ENCODE results near the gene CENPB.
A peak's percentile ranks its signal among the peaks of the same experiment; 100 is the strongest.

The CENPB gene

DNA sequence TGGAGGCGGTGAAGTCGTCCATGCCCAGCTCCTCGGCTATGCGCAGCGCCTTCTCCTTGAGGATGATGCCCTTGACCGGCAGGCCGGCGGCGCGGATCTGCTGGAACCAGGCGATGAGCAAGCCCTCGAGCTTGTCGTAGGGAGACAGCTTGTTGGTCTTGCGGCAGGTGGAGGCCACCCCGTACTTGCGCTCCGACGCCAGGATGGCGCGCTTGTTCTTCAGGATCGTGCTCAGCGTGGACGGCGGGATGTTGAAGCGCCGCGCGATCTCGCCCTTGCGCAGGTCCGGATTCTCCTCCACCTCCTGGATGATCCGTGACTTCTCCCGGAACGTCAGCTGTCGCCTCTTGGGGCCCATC, 435 bp downstream of the CENPB start:
- no peak for DNase-seq

DNA sequence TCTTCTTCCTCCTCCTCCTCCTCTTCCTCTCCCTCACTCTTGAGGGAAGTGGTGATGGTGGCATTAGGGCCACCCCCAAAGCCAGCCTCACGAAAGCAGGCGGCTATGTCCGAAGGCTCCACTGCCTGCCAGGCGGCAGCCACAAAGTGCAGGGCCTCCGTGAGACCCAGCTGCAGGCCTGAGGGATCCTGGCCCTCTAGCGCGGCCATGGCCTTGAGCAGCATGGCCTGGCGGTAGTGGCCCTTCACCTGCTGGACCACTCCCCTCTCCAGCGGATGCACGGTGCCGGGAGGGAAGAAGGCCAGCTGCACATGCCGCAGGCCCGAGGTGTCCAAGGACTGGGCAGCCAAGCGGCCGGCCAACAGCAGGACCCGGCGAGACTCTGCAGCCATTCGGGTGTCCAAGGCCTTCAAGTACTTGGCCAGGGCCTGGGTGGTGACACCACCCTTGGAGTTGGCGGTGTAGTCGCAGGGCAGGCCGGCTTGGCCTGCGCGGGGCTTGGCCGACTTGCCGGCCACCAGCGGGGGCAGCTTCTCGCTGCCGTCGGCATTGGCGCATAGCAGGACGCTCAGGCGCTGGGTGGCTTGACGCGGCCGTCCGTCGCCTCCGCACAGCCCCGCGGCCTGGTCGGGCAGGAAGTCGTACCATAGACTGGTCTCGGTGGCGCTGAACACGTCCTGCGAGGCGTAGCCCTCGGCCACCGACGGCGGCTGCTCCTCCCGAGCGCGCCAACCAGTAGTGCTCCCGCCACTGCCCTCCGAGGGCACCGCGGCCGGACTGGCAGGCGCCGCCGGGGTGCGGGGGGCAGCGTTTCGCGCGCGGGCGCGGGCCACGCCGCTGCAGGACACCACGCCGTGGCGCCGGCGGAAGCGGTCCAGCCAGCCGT, 1.1 kb downstream of the CENPB start:
- DNase-seq, result no peak

DNA sequence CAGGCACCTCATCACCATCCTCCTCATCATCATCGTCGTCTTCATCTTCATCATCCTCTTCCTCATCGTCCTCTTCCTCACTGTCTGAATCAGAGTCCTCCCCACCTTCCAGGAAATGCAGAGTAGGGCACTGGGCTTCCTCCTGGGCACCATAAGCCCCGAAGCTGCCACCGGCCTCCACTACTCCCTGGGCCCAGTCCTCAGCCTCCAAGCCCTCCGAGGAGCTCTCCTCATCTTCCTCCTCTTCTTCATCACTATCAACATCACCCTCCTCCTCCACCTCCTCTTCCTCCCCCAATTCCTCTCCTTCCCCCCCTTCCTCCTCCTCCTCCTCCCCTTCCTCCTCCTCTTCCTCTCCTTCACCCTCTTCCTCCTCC, 1.7 kb downstream of the CENPB start:
- no peak for DNase-seq

DNA sequence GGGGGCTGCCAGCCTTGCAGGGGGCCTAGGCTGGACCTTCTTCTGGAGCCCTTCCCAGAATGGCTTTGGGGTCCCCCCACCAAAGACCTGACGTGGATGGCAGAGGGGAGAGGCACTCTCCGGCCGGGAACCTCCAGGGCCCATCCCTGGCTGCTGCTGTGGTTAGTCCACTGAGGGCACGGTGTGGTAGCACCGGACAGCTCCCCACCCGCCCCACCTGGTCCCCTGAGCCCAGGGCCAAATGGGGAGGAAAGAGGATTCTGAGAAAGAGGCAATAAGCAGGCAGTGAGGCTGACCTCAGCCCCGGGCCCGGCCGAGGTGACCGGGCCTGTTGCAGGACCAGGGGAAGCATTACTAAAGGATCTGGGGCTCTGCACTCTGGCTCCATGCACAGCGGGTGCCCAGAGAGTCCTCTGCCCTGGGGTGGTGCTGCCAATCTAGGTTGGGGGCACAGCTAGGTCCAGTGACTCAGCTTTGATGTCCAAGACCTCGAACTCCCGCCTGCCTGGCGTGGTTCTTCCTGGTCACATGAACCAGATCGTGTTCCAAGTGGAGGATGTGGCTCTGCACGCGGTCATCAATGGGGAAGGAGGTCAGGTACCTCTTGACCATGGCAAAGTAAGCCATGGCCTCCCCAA, 2.2 kb downstream of the CENPB start:
- DNase-seq, result no peak

DNA sequence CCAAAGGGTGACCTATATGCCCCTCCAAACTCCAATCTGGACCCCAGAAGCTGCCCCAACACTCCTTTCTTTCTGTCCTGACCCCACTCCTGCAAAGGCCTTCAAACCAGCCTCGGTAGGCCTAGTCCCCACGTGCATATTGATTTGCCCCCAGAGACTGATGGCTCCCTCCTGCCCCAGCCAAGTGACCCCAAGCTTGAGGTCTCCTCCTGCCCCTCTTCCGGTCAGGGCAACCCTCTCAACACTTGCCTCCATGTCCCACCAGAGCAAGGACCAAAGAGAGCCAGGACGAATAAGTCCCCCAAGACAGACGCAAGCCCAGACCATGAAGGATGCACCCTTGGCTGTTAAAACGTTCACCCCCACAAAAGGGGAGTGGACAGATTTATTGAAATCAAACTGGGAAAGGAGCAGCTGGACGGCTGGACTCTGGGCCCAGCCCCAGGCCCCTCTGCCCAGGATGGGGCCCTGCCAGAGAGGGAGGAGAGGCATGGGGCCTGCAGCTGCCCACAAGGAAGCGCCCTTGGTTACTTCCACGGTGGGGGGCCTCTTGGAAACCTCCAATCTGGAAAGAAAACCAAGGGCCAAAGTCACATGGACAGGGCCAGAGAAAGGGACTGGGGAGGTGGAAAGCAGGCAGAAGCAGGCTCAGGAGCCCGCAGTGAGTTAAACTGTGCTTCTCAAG, 2.9 kb downstream of the CENPB start:
- DNase-seq, result no peak

DNA sequence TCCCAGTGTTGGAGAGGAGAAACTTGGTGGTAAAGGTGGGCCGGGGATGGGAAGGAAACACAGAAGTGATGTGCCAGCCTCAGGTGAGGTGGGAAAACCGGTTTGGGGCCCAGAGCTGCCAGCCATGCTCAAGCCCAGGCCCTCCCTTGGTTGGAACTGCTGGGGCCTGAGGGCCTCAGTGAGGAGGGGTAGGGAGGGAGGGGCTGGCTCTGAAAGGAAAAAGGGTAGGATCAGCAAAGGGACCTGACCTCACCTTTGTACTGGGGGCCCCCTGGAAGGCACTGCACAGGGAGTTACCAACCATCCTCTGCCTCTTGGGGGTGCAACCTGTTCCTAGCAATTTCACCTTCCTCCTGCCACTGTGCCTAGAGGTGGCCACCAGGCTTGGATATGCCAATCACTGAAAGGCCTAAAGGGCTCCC, 3.5 kb downstream of the CENPB start:
- no peak for DNase-seq

DNA sequence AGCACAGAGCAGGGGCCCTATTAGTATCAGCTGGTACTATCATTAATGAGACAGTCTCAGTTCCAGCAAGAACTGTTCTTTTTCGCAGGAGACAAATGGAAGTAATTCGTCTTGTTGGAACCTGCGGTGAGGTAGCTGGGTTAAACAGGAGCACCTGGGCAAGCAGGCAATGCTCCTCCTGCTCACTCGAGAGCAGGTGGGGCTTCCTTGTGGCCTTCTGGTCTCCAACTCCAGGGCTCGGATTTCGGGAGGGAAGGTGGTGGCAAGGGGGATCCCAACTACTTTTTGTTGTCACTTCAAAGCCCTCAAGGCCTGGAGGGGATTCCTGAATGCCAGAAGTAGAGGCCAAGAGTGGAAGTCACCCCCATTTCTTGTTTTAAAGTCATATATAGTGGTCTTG, 3.9 kb downstream of the CENPB start:
- no peak for DNase-seq

DNA sequence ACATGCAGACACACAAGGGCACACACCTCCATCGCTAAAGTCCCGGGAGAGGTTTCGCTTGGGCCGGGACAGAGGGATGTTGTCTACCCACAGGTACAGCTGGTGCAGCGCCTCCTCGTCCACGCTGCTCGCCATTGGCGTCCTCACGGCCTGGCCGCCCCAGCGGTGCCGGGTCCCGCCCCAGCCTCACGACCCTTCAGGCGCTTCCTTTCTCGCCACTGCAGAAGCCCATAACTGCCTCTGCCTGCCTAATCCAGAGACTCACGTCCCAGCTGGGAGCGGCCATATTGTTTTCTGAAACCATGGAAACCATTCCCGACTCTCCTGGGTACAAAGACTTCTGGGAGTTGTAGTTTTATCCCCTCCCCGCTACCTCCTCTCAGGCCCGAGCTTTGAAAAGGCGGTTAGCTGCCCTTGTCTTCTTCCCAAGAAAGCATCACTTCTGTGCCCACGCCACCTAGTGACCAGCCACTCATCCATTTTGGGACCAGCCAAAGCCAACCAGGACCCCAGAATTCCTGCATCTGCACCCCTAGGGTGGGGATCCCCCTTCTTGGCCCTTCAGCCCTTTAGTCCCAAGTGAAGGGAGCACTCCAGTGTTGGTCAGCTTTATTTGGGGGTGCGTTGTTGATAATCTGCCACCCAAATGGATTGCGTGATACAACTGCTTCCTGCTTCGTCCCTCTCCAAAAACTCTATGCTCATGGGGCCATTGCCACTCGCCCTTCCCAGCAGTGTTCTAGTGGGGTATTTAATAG, 5.2 kb downstream of the CENPB start, which contains the start of gene SPEF1:
Gene SPEF1, minus strand, starts transcription at position 296 of the 758 bp plus-strand sequence. Its CDS starts 161 bp downstream, at position 135.
- DNase-seq, result peak; percentile 92

DNA sequence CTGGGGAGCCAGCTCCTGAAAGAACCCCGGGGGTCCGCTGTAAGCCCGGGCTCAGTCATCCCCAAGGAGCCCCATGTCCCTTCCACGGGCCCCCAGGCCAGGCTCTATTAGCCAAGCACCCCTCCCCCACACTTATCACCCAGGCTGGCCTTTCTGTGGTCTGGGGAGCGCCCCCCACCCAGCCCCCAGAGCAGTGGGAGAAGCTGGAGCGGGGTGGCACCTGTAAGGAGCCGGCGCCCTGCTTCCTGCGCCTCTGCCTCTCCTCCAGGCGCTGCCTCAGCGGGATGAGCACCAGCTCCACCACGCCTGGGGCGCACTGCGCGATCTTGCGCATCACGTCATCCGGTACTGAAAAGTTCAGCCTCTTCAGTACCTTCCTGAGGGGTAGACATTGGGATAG, 7.6 kb downstream of the CENPB start:
- no peak for DNase-seq

DNA sequence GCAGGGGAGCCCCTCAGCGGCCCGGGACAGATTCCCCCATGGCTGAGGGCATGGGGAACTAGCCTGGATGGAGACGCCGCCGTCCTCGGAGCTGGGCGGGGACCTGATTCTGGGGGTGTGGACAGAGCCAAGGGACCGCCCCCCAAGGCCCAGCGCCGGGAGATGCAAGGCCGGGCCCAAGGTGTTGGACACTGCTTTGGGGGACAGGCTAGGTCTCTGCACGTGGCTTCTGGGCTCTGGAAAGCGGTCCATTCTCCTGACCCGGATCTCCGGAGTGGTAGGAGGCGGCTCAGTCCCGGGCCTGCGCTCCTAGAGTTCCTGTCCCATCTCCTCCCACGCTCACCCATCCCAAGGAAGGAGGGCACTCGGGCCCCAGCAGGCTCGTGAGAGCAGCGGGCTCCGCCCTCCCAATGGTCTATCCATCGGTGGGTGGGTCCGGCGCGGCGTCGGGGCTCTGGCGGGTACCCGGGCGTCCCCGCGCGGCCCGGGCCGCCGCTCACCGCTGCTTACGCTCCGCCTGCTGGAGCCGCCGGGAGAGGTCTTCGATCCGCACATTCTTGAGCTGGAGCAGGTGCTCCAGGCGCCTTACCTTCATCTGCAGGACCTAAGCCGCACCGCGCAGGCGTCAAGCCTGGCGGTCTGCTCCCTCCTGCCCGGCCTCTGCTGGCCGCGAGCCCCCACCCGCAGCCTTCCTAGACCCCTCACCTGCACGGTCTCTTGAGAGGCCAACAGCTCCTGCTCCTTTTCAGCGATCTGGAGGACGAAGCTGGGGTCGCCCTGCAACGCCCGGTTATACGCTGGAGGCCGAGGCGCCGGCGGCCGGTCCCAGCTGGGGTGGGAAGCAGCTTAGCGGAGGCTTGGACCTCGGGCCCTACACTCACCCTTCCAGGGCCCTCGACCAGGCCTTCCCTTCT, 8.6 kb downstream of the CENPB start:
- peak; percentile 64 for DNase-seq

DNA sequence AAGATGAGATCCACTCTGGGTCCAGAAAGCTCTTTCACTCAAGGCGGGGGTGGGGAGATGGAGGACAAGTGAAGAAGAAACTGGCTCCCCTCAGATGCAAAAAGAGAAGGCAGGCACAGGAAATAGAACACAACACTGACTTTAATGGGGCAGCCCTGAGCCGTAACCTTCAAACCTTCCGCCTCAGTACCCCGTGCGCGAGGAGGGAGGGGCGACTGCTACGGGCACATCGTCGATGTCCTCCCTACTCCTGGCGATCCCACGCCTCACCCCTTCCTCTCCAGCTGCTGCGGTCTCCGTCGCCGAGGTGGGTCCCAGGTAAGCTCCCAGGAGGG, 9.2 kb downstream of the CENPB start:
- no peak for DNase-seq

DNA sequence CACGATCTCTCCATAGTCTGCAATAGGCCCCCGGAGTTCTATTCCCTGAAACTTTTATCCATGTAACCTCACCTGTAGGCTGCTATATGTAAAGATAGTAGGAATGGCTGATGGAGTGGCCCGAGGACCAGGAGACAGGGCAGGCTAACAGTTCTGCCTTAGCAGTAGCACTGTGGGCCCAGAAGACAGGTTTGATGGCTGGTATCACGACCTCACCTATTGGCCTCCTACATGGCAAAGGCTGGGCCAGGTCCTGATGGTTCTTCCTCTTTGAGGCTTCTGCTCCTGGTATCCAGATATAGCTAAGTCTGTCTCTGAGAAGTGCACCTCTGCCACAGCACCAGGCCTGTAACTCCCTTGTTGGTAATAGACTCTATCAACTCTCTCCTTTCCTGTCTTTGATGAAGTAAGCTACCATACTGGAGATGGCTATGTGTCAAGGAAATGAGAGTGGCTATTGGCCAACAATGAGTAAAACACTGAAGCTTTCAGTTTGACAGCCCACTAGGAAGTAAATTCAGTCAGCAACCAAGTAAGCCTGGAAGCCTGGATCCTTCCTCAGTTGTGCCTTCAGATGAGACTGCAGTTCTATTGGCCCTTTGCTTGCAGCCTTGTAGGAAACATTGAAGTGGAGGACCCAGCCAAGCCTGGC, 11.0 kb downstream of the CENPB start:
- no peak for DNase-seq

DNA sequence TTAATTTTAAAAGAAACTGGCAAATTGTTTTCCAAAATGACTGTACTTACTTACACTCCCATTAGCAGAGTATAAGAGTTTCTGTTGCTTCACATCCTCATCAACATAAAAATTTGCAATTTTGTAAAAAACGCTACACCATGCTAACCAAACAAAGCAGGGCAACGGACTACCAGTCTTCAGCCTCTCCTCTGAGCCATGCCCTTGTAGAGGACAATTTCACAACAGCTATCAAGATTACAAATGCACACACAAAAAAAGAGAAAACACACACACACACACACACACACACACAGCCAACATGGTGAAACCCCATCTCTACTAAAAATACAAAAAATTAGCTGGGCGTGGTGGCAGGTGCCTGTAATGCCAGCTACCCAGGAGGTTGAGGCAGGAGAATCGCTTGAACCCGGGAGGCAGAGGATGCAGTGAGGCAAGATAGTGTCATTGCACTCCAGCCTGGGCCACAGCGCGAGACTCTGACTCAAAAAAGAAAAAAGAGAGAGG, 14.9 kb downstream of the CENPB start:
- DNase-seq, result no peak

DNA sequence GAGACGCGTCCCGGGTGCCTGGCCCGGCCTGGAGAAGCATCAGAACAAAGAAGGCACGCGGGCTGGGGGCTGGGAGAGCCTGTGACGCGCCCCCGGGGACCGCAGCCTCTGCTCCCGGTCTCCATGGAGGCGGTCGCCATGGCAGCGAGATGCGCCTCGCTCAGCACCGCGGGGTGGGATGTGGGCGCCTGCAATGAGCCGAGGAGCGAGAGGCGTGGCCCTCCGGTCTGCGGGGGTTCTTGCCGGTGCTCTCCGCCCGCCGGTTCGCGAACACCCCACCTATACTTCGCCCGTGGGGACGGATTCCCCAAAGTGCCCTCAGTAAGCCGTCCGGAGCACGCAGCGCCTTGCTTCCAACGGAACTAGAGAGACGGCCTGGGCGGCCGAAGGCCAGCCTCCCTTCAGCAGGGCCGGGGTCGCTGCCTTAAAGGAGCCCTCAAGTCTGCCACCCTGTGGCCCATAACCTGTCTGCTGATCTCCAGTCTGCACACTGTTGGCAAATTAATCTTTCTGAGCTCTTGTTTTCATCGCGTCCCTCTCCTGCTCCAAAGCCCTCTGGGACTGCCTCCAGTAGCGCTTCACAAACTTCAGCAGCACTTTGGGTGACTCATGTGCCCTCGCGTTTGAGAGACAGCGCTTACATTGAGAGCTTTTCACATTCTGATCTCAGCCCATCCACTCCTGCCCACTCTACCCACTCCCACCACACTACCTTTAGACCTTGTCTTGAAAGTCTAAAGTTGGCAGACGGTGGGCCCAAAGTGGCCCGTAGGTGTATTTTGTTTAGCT, 18.0 kb downstream of the CENPB start:
- peak; percentile 87 for DNase-seq

DNA sequence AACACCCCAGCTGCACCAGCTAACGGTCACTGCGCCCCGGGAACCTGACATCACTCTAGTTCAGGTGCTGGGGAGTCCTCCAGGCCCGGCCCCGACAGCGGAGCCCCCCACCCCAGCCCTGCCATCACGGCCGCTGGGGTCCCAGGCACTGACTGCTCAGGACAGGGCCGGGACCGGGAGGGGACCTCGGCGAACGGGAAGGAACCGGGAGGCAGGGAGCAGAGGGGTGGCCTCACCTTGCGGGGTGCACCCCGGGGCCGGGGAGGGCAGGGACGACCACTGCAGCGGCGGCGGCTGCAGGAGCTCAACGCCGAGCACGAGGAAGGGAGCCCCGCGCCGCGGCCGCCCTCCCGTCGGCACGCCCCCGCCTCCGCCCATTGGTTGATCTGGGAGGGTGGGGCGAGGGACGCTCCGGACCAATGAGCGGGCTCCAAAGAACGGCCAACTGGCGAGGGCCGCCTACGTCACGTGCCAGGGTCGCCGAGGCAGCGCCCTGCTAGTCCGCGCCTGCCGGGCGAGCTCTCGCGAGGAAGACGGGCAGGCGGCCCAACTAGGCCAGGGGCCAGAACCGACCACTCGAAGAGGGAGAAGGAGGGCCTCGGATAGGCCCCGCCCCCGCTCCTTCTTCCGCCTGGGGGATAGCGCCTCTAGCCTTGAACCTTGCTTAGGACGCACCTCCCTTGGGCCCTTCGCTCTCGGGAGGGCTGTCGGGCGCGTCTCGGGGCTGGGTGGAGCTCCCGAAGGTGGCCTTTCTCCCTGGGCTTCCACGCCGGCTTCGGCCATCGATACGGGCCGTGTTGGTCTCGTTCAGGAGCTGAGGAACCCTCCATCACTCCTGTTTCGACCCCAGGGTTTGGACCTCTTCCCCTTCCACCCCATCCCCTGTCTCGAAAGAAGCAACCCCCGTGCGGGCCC, 18.9 kb downstream of the CENPB start, which contains the start of gene ADISSP:
Gene ADISSP, minus strand, starts transcription at position 327 of the 915 bp plus-strand sequence. CDS start 7,653 bp downstream, outside the sequence.
- peak; percentile 95 for DNase-seq

DNA sequence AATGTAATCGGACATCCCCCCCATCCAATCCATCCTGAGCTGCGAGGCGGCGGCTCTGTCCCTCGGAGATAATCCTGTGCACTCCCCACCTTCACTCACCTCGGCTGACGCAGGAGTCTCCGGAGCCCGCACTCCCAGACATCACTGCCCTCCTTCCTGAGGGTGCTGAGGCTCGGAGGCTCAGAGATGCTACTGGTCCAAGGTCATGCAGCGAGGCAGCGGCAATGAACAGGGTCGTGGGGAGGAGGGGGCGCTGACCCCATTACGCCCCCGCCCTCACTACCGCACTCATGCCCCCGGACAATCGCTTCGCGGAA, 19.5 kb downstream of the CENPB start:
- DNase-seq, result no peak

DNA sequence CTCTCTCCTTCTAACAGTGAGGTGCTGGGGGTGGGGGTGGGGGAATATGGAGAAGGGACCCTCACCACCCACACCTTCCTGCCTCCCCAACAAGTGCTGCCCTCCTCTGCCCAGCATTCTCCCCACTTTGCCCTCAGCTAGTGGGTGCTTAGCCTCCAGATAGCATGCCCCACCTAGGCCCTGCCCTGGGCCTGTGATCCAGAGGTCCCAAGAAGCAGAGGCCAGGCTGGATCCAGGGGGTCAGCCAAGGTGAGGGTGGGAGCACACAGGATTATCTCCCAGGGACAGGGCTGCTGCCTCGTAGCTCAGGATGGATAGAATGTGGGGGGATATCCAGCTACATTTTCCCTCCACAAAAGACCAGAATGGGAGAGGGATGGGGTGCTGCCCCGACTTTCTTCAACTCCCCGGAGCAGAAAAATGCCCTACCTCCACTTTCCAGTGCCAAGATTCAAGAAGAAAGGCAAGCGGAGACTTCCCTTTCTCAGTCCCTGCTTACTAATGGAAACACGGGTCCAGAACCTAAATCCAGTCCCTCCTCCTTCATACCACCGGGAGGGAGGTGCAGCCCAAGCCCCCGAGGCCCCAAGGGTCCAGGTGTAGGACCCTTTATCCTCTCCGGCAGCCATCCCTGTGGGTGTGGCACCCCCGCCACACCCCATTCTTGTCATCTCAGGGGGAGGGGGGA, 20.0 kb downstream of the CENPB start:
- no peak for DNase-seq

DNA sequence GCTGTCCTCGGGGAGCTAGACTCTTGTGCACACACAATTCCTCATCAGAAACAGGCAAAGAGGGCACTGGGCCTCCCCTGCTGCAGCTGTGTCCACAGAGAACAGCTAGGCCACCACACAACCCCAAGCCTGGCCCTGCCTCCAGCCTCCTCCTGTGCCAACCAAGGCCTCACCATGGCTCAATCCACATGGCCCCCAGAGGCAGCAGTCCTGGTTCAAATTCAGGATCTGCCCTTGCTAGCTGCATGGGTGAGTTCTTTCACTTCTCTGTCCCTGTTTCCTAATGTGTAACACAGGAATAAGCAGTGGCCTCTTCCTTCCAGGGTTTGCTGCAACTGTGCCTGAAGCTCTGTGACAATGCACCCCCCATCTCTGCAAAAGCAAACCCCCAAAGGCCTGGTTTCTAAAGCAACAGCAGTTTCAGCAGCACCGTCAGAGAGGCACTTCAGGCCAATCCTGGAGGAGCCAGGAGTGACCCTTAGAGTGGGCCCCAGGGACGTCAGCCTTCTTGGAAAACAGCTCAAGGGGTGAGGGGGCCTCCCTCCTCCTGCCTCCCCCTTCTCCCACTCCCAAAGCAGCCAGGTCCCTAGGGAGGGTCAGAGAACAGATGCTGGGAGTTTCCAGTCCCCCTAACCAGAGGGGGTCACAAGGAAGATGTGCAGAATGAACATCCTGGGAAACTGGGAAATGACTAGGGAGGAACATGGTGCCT, 21.2 kb downstream of the CENPB start:
- no peak for DNase-seq
